Bronchial epithelial cell (primary cell): ENCODE measurements around the gene XRRA1. TPM values are rescaled to one million over a fixed set of nuclear protein-coding genes. Genes with fewer than 3 reads are reported as not detected.

ENCODE experiments used
- DNase-seq: peaks from one replicate; pipeline ENCODE4 v3.0.0-alpha.2; 2010; ENCODE audit warnings: low read depth
- FAIRE-seq: peaks from 2 replicates; lab custom pipeline; 2011; peaks lifted over from hg19 to GRCh38; lab: Jason Lieb, UNC
- H3K27me3 ChIP-seq: 2 replicates; pipeline ENCODE4 v1.5.1; 2011; ENCODE audit warnings: low read length; ENCODE audit not compliant: control insufficient read depth, insufficient read depth
- H3K36me3 ChIP-seq: 2 replicates; pipeline ENCODE4 v1.5.1; 2011; ENCODE audit warnings: low read length; ENCODE audit not compliant: control insufficient read depth, insufficient read depth
- H3K4me3 ChIP-seq: 2 replicates; pipeline ENCODE4 v1.5.1; 2011; ENCODE audit warnings: mild to moderate bottlenecking, low read depth, low read length, control low read depth
- CTCF ChIP-seq: IDR thresholded peaks from 2 replicates; pipeline ENCODE4 v1.5.1; 2011; ENCODE audit warnings: mild to moderate bottlenecking, moderate library complexity, low read length, control low read depth, inconsistent platforms; ENCODE audit not compliant: insufficient read depth, severe bottlenecking
- total RNA-seq: library from RNA; depleted of rRNA; stranded (reverse); fragments of >200 nt; gene quantifications from 2 replicates; pipeline ENCODE4 v1.2.1, GENCODE V29; 2014

Gene XRRA1
- total RNA-seq, 1 donor from 2014 or later: 10.8 TPM

DNA sequence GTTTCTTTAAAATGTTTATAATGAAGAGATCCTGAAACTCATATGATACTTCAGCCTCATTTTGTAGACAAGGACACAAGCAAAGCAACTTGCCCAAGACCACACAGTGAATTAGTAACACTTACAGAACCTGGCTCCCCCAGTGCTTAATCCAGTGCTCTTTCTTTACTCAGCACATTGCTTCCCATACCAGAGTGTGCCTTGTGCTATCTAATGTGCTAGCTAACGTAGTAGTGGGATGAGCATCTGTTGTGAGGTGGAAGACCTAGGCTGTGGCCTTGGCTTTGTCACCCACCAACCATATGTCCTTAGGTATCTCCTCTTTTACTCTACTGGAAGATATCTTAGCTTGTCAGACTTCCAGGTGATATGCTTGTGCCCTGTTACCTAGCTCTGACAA lies 5.3 kb upstream of the XRRA1 start:
- Histone ChIP-seq H3K27me3 (no peaks in the 10 kb centered on the region), H3K36me3 (peaks cover 6% of the 10 kb centered on the region), H3K4me3 (no peak overlapping the region)
- DNase-seq (no peak), FAIRE-seq (no peak)
- no peak for TF ChIP-seq CTCF

DNA sequence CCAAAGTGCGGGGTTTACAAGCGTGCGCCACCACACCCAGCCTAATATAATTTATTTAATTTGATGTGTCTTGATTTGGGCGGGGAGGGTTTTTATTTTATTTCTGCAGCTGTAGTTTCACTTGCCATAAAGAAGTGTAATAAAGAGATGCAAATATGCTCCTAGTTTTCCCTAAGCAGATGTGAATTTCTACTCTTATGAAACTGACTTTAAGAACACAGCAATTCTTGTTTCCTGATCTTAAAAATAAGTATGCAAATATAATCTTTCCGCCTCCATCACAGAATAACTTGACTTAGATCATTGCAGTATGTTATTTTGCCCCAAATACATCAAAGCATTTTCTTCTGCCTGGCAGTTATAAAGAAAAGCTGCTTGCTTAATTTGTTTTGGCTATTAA lies 4.6 kb upstream of the XRRA1 start:
- H3K4me3 ChIP-seq: no peak overlapping the region
- H3K27me3 ChIP-seq: no peaks in the 10 kb centered on the region
- no peak for TF ChIP-seq CTCF
- peaks cover 6% of the 10 kb centered on the region for H3K36me3 ChIP-seq
- DNase-seq: no peak
- FAIRE-seq: no peak

- FAIRE-seq (no peak), DNase-seq (no peak)
- Histone ChIP-seq H3K4me3 (no peak overlapping the region), H3K36me3 (peaks cover 6% of the 10 kb centered on the region), H3K27me3 (no peaks in the 10 kb centered on the region)
- TF ChIP-seq CTCF: no peak
Measured at GRCh38 chr11:74952752-74953151, 3.9 kb upstream of the XRRA1 start.

GRCh38 chr11:74951226-74951625 lies 2.3 kb upstream of the XRRA1 start:
- FAIRE-seq: no peak

GRCh38 chr11:74950374-74950969 lies 1.6 kb upstream of the XRRA1 start:
- Histone ChIP-seq H3K27me3 (no peaks in the 10 kb centered on the region), H3K36me3 (peaks cover 4% of the 10 kb centered on the region), H3K4me3 (peak overlapping the region; percentile 93)
- TF ChIP-seq CTCF: no peak
- FAIRE-seq: no peak
- no peak for DNase-seq

More at GRCh38 chr11:74951226-74951625, 2.3 kb upstream of the XRRA1 start:
- H3K27me3 ChIP-seq: no peaks in the 10 kb centered on the region
- DNase-seq: no peak
- no peak overlapping the region for H3K4me3 ChIP-seq
- peaks cover 5% of the 10 kb centered on the region for H3K36me3 ChIP-seq
- no peak for TF ChIP-seq CTCF

DNA sequence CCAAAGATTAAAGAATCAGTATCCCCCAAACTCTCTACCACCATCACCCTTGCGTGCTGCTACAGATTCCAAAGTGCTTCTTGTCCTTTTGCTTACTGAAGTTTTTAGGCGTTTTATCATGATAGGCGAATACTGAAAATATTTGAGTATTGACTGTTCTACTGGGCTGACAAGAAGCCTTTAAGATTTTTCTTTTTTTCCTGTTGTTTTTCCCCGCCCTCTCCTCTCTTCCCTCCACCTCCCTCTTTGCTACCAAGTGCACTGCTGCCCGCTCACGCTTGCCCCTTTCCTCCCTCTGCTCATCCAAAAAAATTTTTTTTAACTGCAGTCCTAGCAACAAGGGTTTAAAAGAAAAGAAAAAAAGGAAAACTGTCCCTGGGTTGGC lies 854 bp upstream of the XRRA1 start:
- Histone ChIP-seq H3K36me3 (peaks cover 4% of the 10 kb centered on the region), H3K27me3 (no peaks in the 10 kb centered on the region), H3K4me3 (peak overlapping the region; percentile 93)
- FAIRE-seq (no peak), DNase-seq (no peak)
- no peak for TF ChIP-seq CTCF
